Smooth muscle cell of the pulmonary artery (primary cell): ENCODE results near the gene FAM133A. TPM values are rescaled to one million over a fixed set of nuclear protein-coding genes. Genes with fewer than 3 reads are reported as not detected.

ENCODE experiments used
- total RNA-seq: library from RNA; depleted of rRNA; stranded (reverse); fragments of >200 nt; gene quantifications from 2 replicates; pipeline ENCODE4 v1.2.3, GENCODE V29; 2014

Gene FAM133A
- total RNA-seq, result 0.07 and 0.20 TPM in 2 replicates

GRCh38 chrX:93673869-93674271 lies at the start of gene FAM133A:
TSS of gene FAM133A (plus strand) at chrX:93674206. CDS start at chrX:93709420, 35,214 bp downstream.

GRCh38 chrX:93673056-93673868 lies 744 bp upstream of the FAM133A start, which contains the start of gene NAP1L3:
TSS of gene NAP1L3 (minus strand) at chrX:93673578. CDS start at chrX:93673304, 274 bp downstream.

Other genes starting within 250 kb of the FAM133A start
- 6.8 and 8.3 TPM in 2 replicates for gene NAP1L3, start 628 bp upstream of the FAM133A start, total RNA-seq